Lower leg skin (tissue), 3 donors: Measurements from ENCODE around the gene LYZL2.
"Not testable (repeated sequence)": the region's sequence is repeated elsewhere in the genome, so short reads cannot be mapped to it uniquely, and the experiment has no call there.

ENCODE experiments used
- POLR2A ChIP-seq, 2 donors: fragments of 450-650 bp; IDR thresholded peaks; one replicate each; pipeline ENCODE4 v1.6.1; 2016 to 2017; ENCODE audit warnings: antibody characterized with exemption in 2 of 2, mild to moderate bottlenecking in 1 of 2, moderate library complexity in 1 of 2
- TF ChIP-seq, protein P1 (sequence below), 3 donors: fragments of 450-650 bp; IDR thresholded peaks; one replicate each; pipeline ENCODE4 v1.5.1; 2016; ENCODE audit warnings: antibody characterized with exemption in 3 of 3, mild to moderate bottlenecking in 3 of 3, moderate library complexity in 2 of 3

DNA sequence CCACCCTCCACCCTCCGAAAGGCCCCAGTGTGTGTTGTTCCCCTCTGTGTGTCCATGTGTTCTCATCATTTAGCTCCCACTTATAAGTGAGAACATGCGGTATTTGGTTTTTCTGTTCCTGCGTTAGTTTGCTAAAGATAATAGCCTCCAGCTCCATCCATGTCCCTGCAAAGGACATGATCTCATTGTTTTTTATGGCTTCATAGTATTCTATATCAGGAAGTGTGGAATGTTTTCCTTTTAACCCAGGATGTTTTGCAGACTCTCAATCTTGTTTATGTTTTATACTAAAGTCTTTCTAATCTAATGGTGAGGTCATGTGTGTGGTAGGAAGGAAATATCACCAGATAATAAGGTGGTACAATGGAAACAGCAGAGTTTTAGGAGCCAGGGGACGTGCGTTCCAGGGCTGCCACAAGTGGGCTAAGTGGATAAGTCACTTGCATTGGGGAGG, 14.9 kb upstream of the LYZL2 start:
- not testable (repeated sequence) for TF ChIP-seq POLR2A (IDR thresholded peaks at IDR 0.05)
- TF ChIP-seq, protein P1, sequence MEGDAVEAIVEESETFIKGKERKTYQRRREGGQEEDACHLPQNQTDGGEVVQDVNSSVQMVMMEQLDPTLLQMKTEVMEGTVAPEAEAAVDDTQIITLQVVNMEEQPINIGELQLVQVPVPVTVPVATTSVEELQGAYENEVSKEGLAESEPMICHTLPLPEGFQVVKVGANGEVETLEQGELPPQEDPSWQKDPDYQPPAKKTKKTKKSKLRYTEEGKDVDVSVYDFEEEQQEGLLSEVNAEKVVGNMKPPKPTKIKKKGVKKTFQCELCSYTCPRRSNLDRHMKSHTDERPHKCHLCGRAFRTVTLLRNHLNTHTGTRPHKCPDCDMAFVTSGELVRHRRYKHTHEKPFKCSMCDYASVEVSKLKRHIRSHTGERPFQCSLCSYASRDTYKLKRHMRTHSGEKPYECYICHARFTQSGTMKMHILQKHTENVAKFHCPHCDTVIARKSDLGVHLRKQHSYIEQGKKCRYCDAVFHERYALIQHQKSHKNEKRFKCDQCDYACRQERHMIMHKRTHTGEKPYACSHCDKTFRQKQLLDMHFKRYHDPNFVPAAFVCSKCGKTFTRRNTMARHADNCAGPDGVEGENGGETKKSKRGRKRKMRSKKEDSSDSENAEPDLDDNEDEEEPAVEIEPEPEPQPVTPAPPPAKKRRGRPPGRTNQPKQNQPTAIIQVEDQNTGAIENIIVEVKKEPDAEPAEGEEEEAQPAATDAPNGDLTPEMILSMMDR (IDR thresholded peaks at IDR 0.05): not testable (repeated sequence)
